GM23248 (cell line): Measurements from ENCODE around the gene CFDP1. TPM values are rescaled to one million over a fixed set of nuclear protein-coding genes. Genes with fewer than 3 reads are reported as not detected.

Experiments used
- DNase-seq: peaks from one replicate; pipeline ENCODE4 v3.0.0-alpha.2; 2015
- H2AFZ ChIP-seq: fragments of 200-600 bp; sonication (generic); 2 replicates; pipeline ENCODE4 v1.6.1; 2016; ENCODE audit warnings: antibody characterized with exemption
- H3F3A ChIP-seq: fragments of 200-600 bp; sonication (generic); 2 replicates; pipeline ENCODE4 v1.6.1; 2016; ENCODE audit warnings: mild to moderate bottlenecking, antibody characterized with exemption, mixed run types; ENCODE audit not compliant: insufficient read depth
- H3K27ac ChIP-seq: fragments of 200-600 bp; sonication (generic); 2 replicates; pipeline ENCODE4 v1.5.1; 2016; ENCODE audit warnings: mild to moderate bottlenecking
- H3K27me3 ChIP-seq: fragments of 200-600 bp; sonication (generic); replicated peaks from 2 replicates; pipeline ENCODE4 v1.6.1; 2016; ENCODE audit warnings: mild to moderate bottlenecking; ENCODE audit not compliant: insufficient read depth
- H3K36me3 ChIP-seq: fragments of 200-600 bp; sonication (generic); 2 replicates; pipeline ENCODE4 v1.6.1; 2016; ENCODE audit warnings: low read depth, mild to moderate bottlenecking
- H3K4me1 ChIP-seq: fragments of 200-600 bp; sonication (generic); 2 replicates; pipeline ENCODE4 v1.6.1; 2016; ENCODE audit warnings: mild to moderate bottlenecking; ENCODE audit not compliant: insufficient read depth
- H3K4me2 ChIP-seq: fragments of 200-600 bp; sonication (generic); one replicate; pipeline ENCODE4 v1.6.1; 2016; ENCODE audit warnings: mild to moderate bottlenecking; ENCODE audit not compliant: unreplicated experiment
- H3K4me3 ChIP-seq: fragments of 200-600 bp; sonication (generic); 2 replicates; pipeline ENCODE4 v1.5.1; 2016; ENCODE audit warnings: mild to moderate bottlenecking
- H3K79me2 ChIP-seq: fragments of 200-600 bp; sonication (generic); 2 replicates; pipeline ENCODE4 v1.6.1; 2016; ENCODE audit warnings: mild to moderate bottlenecking; ENCODE audit not compliant: insufficient read depth
- H3K9ac ChIP-seq: fragments of 200-600 bp; sonication (generic); 2 replicates; pipeline ENCODE4 v1.6.1; 2016; ENCODE audit warnings: mild to moderate bottlenecking
- H3K9me2 ChIP-seq: fragments of 200-600 bp; sonication (generic); 2 replicates; pipeline ENCODE4 v1.6.1; 2016; ENCODE audit warnings: mixed run types, mild to moderate bottlenecking, moderate library complexity; ENCODE audit not compliant: insufficient read depth
- H3K9me3 ChIP-seq: fragments of 200-600 bp; sonication (generic); one replicate; pipeline ENCODE4 v1.6.1; 2017; ENCODE audit warnings: low read depth
- H4K20me1 ChIP-seq: fragments of 200-600 bp; sonication (generic); 2 replicates; pipeline ENCODE4 v1.6.0; 2016; ENCODE audit not compliant: insufficient read depth
- EZH2 ChIP-seq: fragments of 200-600 bp; sonication (generic); IDR thresholded peaks from 2 replicates; pipeline ENCODE4 v1.6.1; 2018; ENCODE audit warnings: antibody characterized with exemption, mild to moderate bottlenecking; ENCODE audit not compliant: insufficient read depth, poor library complexity, severe bottlenecking
- EZH2phosphoT487 ChIP-seq: fragments of 200-600 bp; sonication (generic); IDR thresholded peaks from 2 replicates; pipeline ENCODE4 v1.6.1; 2018; ENCODE audit warnings: antibody characterized with exemption, moderate library complexity, mild to moderate bottlenecking, low read depth; ENCODE audit not compliant: insufficient read depth
- WGBS, 2 experiments: methylation state at CpG; one replicate each; pipeline ENCODE4 v1.1.6; 2015 to 2017; ENCODE audit warnings: low lambda C conversion rate in 2 of 2, low coverage in 1 of 2; ENCODE audit errors: missing lambda C conversion rate in 2 of 2; 5-methylcytosine and 5-hydroxymethylcytosine counted together
- in situ Hi-C: fragments of 300-500 bp; cut with MboI; formaldehyde crosslinking; loops from 2 replicates; pipeline ENCODE4 v1.15.0; 2020
- polyA plus RNA-seq: library from polyadenylated mRNA; unstranded; fragments of >200 nt; fragmentation: Nextera tagmentation; extraction: Ambion mirVana; gene quantifications from 2 replicates; pipeline ENCODE4 v1.2.1, GENCODE V29; 2016
- total RNA-seq: library from RNA; depleted of rRNA; stranded (reverse); fragments of >200 nt; shearing (Covaris generic); gene quantifications from 2 replicates; pipeline ENCODE4 v1.2.3, GENCODE V29; 2014

CFDP1 gene
- total and polyA plus RNA-seq, 2 experiments from 2014 or later: 36.9 to 46.7 TPM

- Histone ChIP-seq H3K9me3 (no peaks in the 10 kb centered on the region), H2AFZ (no peak overlapping the region), H3K79me2 (peaks cover 92% of the 10 kb centered on the region), H3K4me1 (peaks cover 58% of the 10 kb centered on the region), H3K36me3 (no peaks in the 10 kb centered on the region), H4K20me1 (peaks cover 9% of the 10 kb centered on the region; the same call in 1 of the 2 replicates), H3K27ac (peak overlapping the region; percentile 93), H3K9ac (peak overlapping the region; percentile 72), H3K27me3 (no peaks in the 10 kb centered on the region), H3K4me3 (no peak overlapping the region), H3F3A (peaks cover 35% of the 10 kb centered on the region), H3K4me2 (peak overlapping the region; percentile 69), H3K9me2 (no peaks in the 10 kb centered on the region)
- 51 to 58% methylated on average over 11 to 12 of the region's 12 CpGs for WGBS, 2 experiments
- TF ChIP-seq EZH2 (no peak), EZH2phosphoT487 (no peak)
- peak; percentile 76 for DNase-seq
- in situ Hi-C loops: no loop called here
These were observed 177.2 kb downstream of the CFDP1 start for GRCh38 chr16:75256059-75256571.

DNA sequence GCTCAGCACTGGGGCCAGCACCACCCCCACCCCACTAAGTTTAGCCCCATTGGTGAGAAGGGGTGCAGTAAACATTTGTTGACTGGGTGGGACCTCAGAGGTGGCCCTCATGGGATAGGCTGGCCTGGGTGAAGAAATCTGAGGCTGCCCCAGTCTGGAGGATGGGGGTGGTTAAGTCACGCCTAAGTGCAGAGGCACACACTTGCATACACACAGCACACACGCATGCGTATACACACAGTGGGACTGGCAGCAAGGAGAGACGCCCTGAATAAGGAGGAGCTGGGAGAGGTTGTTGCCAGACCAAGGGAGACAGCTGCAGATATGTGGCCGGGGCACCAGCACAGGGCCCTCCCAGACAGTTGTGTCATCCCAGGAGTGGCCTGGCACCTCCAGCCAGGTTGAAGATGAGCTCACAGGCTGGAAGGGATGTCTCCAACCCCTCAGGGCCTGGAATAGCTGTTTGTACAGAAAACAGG lies 178.9 kb downstream of the CFDP1 start:
- peak; percentile 96 for DNase-seq
- Histone ChIP-seq H2AFZ (no peak overlapping the region), H3F3A (peaks cover 35% of the 10 kb centered on the region), H3K27ac (peak overlapping the region; percentile 93), H3K27me3 (no peaks in the 10 kb centered on the region), H3K9me2 (no peaks in the 10 kb centered on the region), H3K9me3 (no peaks in the 10 kb centered on the region), H3K4me2 (peak overlapping the region; percentile 78), H3K4me3 (peak overlapping the region; percentile 51), H3K9ac (peak overlapping the region; percentile 98), H3K79me2 (peaks cover 92% of the 10 kb centered on the region), H3K4me1 (peaks cover 66% of the 10 kb centered on the region), H3K36me3 (no peaks in the 10 kb centered on the region), H4K20me1 (peaks cover 9% of the 10 kb centered on the region; the same call in 1 of the 2 replicates)
- 3 to 4% methylated on average over 5 of the region's 5 CpGs for WGBS, 2 experiments
- no peak for TF ChIP-seq EZH2phosphoT487
- TF ChIP-seq EZH2: no peak
- in situ Hi-C loops: no loop called here

DNA sequence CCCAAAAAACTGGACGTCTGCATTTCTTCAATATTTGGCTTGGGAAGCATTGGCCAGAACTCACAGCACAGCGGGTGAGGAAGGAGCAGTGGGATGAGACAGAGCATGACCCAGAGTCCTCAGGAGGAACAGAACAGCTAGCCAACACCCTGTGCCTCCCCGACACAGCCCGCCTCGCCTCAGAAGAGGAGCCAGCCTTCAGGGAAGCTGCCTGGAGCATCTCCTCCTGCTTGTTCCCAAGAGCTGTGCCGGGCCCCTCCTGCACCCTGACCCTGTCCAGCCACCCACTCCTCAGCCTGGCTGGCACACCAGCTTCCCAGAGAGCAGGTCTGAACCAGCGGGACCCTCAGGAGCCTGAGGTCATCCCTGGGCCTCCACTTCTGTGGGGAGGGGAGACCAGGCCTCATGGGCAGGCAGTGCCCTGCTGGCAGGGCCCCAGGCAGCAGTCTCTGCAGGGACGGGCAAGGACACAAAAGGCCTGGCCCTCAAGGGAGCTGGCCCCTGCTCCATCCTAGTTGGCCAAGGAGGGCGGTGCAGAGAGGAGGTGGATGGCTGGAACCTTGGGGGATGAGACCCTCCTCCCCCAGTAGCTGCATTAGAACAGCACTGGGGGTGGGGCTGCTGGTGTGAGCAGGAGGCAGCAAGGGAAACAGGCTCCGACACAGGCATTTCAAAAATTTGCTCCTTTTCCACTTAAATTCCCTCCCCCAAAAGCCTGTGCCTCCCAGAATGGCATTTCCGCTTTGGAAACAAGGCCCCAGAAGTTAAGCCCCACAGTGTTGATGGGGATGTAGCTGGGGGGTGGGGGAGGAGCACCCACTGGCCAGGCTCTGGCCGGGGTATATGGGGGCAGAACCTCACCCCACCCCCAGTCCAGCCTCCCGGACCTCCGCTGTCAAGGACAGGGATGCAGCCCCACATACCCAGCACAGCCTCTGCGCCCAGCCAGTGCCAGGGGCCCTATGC lies 180.1 kb downstream of the CFDP1 start:
- H3K9ac ChIP-seq: peak overlapping the region; percentile 98
- H3K4me1 ChIP-seq: peaks cover 76% of the 10 kb centered on the region
- in situ Hi-C loops: no loop called here
- H3F3A ChIP-seq: peaks cover 35% of the 10 kb centered on the region
- H3K79me2 ChIP-seq: peaks cover 92% of the 10 kb centered on the region
- H3K27me3 ChIP-seq: no peaks in the 10 kb centered on the region
- H3K9me2 ChIP-seq: no peaks in the 10 kb centered on the region
- no peaks in the 10 kb centered on the region for H3K9me3 ChIP-seq
- WGBS, 2 experiments: 5 to 11% methylated on average over 12 to 14 of the region's 15 CpGs
- DNase-seq: peak; percentile 86
- no peak overlapping the region for H2AFZ ChIP-seq
- H3K36me3 ChIP-seq: no peaks in the 10 kb centered on the region
- H3K4me2 ChIP-seq: peak overlapping the region; percentile 78
- peak overlapping the region; percentile 93 for H3K27ac ChIP-seq
- peak overlapping the region; percentile 51 for H3K4me3 ChIP-seq
- TF ChIP-seq EZH2phosphoT487 (no peak), EZH2 (no peak)
- H4K20me1 ChIP-seq: no peaks in the 10 kb centered on the region

- H3K9me2 ChIP-seq: no peaks in the 10 kb centered on the region
- peak overlapping the region; percentile 93 for H3K4me3 ChIP-seq
- peaks cover 82% of the 10 kb centered on the region for H3K4me1 ChIP-seq
- no peaks in the 10 kb centered on the region for H3K36me3 ChIP-seq
- WGBS, 2 experiments: 65 to 69% methylated on average over 24 of the region's 24 CpGs
- in situ Hi-C loops: no loop called here
- peak overlapping the region; percentile 78 for H3K4me2 ChIP-seq
- H4K20me1 ChIP-seq: no peaks in the 10 kb centered on the region
- H2AFZ ChIP-seq: no peak overlapping the region
- peak overlapping the region; percentile 93 for H3K27ac ChIP-seq
- H3K27me3 ChIP-seq: no peaks in the 10 kb centered on the region
- H3K9me3 ChIP-seq: no peaks in the 10 kb centered on the region
- TF ChIP-seq EZH2 (no peak), EZH2phosphoT487 (no peak)
- peak overlapping the region; percentile 98 for H3K9ac ChIP-seq
- peaks cover 92% of the 10 kb centered on the region for H3K79me2 ChIP-seq
- peaks cover 36% of the 10 kb centered on the region for H3F3A ChIP-seq
- peak; percentile 52 for DNase-seq
These were observed 181.0 kb downstream of the CFDP1 start for GRCh38 chr16:75252049-75252864.
